SIG-M5 (cell line): ENCODE measurements around the gene GINS1.

Experiments used
- DNase-seq: peaks from one replicate; lab custom pipeline; 2025; lab: John Stamatoyannopoulos, UW

GINS1 gene

GRCh38 chr20:25494506-25495188, 87.2 kb downstream of the GINS1 start:
- DNase-seq = no peak

GRCh38 chr20:25495189-25495824, 87.8 kb downstream of the GINS1 start:
- DNase-seq = no peak

- DNase-seq = no peak
These were observed 88.9 kb downstream of the GINS1 start for GRCh38 chr20:25496165-25496967.

- DNase-seq = no peak
These were observed 89.5 kb downstream of the GINS1 start for GRCh38 chr20:25496968-25497401.

- no peak for DNase-seq
These were observed 90.3 kb downstream of the GINS1 start for GRCh38 chr20:25497586-25498279.
